HCT116 (cell line): ENCODE results near the gene BTBD9.

Source experiments
- ATF3 ChIP-seq: IDR thresholded peaks from 2 replicates; pipeline ENCODE4 v1.6.1; 2012
- CTCF ChIP-seq, 3 experiments: fragments of 200-600 bp in 1 of 3; sonication (generic) in 1 of 3; IDR thresholded peaks in 2 of 3; conservative IDR thresholded peaks in 1 of 3; 2 replicates each; pipeline ENCODE4 v1.5.1; 2012 to 2017; ENCODE audit warnings: low read depth in 2 of 3, low read length in 2 of 3, antibody characterized with exemption in 1 of 3, borderline replicate concordance in 1 of 3, control low read depth in 1 of 3, mild to moderate bottlenecking in 1 of 3, mixed read lengths in 1 of 3, mixed run types in 1 of 3, moderate library complexity in 1 of 3; ENCODE audit not compliant: insufficient read depth in 1 of 3
- EZH2phosphoT487 ChIP-seq: fragments of 200-600 bp; IDR thresholded peaks from 2 replicates; pipeline ENCODE4 v1.6.1; 2018; ENCODE audit warnings: antibody characterized with exemption, borderline replicate concordance
- JUND ChIP-seq: IDR thresholded peaks from 2 replicates; pipeline ENCODE4 v1.6.1; 2012
- POLR2A ChIP-seq: IDR thresholded peaks from 2 replicates; pipeline ENCODE4 v1.7.0; 2011; ENCODE audit warnings: borderline replicate concordance; ENCODE audit not compliant: insufficient read depth, insufficient read length; ENCODE audit errors: extremely low read depth
- POLR2AphosphoS5 ChIP-seq: IDR thresholded peaks from 2 replicates; pipeline ENCODE4 v1.6.1; 2011; ENCODE audit warnings: mild to moderate bottlenecking, low read depth, low read length, moderate library complexity
- REST ChIP-seq: IDR thresholded peaks from 2 replicates; pipeline ENCODE4 v1.6.1; 2012; ENCODE audit warnings: low read depth
- ZBTB33 ChIP-seq: IDR thresholded peaks from 2 replicates; pipeline ENCODE4 v1.6.1; 2011; ENCODE audit warnings: mild to moderate bottlenecking, low read length, moderate library complexity; ENCODE audit not compliant: insufficient replicate concordance; ENCODE audit errors: extremely low read depth
- ZNF274 ChIP-seq: fragments of 200-500 bp; sonication (Bioruptor generic); IDR thresholded peaks from 2 replicates; pipeline ENCODE4 v1.6.1; 2014; ENCODE audit warnings: mild to moderate bottlenecking, low read depth, low read length, inconsistent platforms

- no peak for TF ChIP-seq CTCF (IDR thresholded peaks at IDR 0.05 in 2 of 3, conservative IDR thresholded peaks at IDR 0.05 in 1 of 3; ENCODE audit: borderline replicate concordance in 1 of 3, insufficient read depth in 1 of 3, low read depth in 2 of 3, low read length in 2 of 3)
- no peak for TF ChIP-seq POLR2A
- no peak for TF ChIP-seq JUND
- no peak for TF ChIP-seq POLR2AphosphoS5
- TF ChIP-seq ZBTB33: no peak
- TF ChIP-seq EZH2phosphoT487: no peak
- no peak for TF ChIP-seq REST
- no peak for TF ChIP-seq ATF3
- no peak for TF ChIP-seq ZNF274
Observed at GRCh38 chr6:38234934-38235682, 404.6 kb downstream of the BTBD9 start.
